ENCODE results near the gene LIN7A.
"Not testable (repeated sequence)": the region's sequence is repeated elsewhere in the genome, so short reads cannot be mapped to it uniquely, and the experiment has no call there.

Gene LIN7A

DNA sequence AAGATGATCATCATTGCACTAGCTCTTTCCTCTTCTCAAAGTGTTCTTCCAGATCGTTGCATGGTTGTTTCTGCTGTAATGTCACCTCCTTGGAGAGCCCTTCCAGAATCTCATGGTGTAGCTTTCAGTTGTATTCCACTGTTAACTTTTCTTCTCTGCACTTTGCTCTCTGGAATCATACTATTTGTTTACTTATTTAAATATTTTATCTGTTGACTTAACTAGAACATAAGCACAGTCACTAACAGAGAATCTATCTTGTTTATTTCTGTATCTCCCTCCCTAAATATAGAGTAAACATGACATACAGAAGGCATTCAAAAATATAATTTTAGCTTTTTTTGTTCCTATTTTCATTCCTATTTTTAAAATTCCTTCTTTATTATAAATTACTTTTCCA, 11.8 kb downstream of the LIN7A start:
- in situ Hi-C loops (cut with MboI; ENCODE audit: low pct_unique_long_range_greater_than_20kb, low sequenced_read_pairs): no loop called here
- DNase-seq: no peak

DNA sequence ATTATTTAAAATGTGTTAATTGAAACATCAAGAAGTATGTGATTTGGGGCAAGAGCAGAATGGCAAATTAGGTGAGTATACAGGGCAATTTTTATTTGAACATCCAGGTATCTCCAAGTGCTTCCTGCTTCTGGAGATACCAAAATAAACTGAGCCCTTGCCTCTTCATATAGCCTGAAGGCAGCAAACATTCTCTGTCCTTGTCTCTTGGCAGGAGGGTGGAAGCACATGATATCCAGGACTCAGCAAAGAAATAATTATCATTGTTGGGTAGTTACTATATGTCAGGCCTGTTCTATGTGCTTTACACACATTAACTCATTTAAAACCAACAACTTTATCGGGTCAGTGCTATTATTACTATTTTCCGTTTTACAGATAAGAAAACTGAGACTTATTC, 12.5 kb downstream of the LIN7A start:
- no peak for DNase-seq
- in situ Hi-C loops (cut with MboI; ENCODE audit: low pct_unique_long_range_greater_than_20kb, low sequenced_read_pairs): no loop called here

DNA sequence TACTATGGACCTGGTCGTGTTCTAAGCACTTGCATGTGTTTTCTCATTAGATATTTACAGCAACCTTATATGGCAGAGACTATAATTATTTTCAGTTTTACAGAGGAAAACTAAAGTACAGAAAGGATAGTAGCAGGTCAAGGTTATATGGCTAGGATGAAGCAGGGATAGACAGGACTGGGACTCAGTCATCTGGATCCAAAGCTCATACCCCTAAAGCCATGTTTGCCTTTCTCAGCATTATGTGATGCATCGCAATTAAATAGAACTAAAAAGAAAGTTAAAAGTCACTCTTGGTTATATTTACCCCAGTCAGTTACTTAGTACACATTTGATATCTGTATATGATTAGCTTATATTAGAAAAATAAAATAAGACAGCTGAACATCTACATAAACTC, 13.3 kb downstream of the LIN7A start:
- no peak for DNase-seq
- in situ Hi-C loops (cut with MboI; ENCODE audit: low pct_unique_long_range_greater_than_20kb, low sequenced_read_pairs): no loop called here

DNA sequence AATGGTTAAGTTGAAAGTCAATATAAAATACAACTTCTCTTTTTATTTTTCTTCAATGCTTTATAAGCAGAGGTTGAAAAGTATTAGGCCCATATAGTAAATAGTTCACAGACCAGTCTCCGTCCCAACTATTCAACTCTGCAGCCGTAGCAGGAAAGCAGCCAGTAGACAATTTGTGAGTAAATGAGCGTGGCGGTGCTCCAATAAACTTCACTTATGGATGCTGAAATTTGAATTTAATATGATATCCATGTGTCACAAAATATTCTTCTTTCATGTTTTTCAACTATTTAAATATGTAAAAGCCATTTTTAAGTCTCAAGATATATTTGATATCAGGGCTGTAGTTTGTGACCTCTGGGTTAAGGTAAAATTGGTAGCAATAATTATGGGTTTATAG, 17.7 kb downstream of the LIN7A start:
- no peak for DNase-seq
- in situ Hi-C loops (cut with MboI; ENCODE audit: low pct_unique_long_range_greater_than_20kb, low sequenced_read_pairs): no loop called here

DNA sequence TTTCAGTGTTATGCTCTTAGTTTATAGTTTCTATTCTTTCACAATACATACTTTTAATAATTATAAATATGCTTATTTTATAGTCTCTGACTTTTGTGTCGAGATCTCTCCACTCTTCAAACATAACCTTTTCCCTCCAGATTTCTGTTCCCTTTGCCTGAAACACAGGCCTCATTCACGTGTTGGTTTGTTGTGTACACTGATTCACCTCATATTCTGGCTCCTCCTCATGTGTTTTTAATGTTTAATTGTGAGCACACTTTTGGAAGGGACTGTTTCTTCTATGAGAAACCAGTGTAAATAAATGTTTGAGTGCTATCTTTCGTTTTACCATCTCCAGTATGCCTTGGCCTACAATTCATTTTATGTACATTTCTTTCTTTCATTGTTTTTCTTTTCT, 20.1 kb downstream of the LIN7A start:
- in situ Hi-C loops (cut with MboI; ENCODE audit: low pct_unique_long_range_greater_than_20kb, low sequenced_read_pairs): no loop called here
- no peak for DNase-seq

DNA sequence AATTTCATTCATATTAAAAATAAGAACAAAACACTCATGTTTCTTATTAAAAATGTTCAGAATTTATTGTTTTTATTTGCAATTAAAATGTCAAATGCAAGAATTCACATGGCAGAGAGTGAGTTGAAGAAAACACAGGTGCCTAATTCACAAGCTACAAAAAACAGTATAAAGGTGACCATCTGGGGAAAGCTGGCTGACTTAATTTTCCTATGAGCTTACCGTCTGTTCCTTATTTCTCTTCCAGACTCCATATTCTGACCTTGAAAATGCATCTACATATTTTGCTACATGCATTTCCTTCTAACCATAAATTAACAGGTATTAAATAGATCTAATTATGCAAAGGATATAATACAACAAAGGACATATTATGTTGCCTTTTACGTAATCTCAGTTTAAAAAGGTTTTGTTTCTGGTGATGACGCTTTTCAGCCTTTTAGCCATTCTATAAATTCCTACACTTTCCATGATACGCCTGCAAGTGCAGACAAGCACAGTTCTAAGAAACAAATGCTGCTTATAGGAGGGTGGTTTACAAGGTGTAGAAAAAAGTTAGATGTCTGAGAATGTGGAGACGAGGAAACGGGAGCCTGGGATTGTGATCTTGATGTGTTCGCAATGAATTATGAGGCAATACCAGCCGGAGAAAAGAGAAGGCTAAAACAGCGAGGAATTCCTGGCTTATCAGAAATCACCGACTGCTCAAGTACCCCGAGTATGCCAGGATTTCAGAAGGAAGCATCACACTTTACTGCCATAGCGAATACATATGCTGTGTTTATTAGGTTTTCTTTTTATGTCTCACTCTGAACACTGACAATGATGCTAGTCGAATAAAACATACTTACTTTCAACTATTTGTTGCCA, 24.6 kb downstream of the LIN7A start:
- in situ Hi-C loops (cut with MboI; ENCODE audit: low pct_unique_long_range_greater_than_20kb, low sequenced_read_pairs): no loop called here
- DNase-seq: no peak

DNA sequence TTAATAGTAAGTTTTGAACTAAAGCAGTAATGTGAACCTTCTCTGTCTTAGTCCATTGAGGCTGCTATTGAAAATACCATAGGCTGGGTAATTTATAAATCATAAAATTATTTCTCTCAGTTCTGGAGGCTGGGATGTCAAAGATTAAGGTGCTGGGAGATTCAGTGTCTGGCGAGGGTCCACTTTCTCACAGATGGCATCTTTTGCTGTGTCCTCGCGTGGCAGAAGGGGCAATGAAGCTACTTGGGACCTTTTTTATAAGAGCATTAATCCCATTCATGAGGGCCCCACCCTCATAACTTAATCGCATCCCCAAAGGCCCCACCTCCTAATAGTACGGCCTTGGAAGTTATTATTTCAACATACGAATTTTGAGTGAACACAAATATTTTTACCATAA, 28.4 kb downstream of the LIN7A start:
- DNase-seq: no peak
- in situ Hi-C loops (cut with MboI; ENCODE audit: low pct_unique_long_range_greater_than_20kb, low sequenced_read_pairs): no loop called here

DNA sequence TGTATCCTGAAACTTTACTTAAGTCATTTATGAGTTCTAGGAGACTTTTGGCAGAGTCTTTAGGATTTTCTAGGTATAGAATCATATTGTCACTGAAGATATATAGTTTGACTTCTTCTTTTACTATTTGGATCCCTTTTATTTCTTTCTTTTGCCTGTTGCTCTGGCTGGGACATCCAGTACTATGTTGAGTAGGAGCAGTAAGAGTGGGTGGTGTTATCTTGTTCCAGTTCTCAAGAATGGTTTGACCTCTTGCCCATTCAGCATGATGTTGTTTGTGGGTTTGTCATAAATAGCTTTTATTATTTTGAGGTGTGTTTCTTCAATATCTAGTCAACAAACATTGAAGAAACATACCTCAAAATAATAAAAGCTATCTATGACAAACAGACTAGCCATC, 35.0 kb downstream of the LIN7A start:
- no peak for DNase-seq
- in situ Hi-C loops (cut with MboI; ENCODE audit: low pct_unique_long_range_greater_than_20kb, low sequenced_read_pairs): no loop called here

DNA sequence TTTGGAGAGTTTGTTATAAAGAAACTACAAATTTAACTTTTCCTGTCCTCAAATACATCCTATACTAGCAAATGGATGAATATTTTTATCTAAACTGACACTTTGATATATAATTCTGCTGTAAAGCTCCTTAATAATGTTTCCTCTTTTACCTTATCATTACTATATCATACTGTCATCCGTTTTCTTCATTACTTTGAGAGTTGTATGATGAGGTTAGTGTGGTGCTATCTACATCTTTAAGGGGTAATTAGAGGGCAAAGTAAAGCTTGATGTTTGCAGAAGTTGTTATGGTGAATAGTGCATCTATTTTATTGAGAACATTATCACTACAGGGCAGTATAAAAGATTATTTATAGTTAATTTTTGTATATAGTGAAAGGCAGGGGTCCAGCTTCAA, 36.1 kb downstream of the LIN7A start:
- in situ Hi-C loops (cut with MboI; ENCODE audit: low pct_unique_long_range_greater_than_20kb, low sequenced_read_pairs): no loop called here
- DNase-seq: no peak

DNA sequence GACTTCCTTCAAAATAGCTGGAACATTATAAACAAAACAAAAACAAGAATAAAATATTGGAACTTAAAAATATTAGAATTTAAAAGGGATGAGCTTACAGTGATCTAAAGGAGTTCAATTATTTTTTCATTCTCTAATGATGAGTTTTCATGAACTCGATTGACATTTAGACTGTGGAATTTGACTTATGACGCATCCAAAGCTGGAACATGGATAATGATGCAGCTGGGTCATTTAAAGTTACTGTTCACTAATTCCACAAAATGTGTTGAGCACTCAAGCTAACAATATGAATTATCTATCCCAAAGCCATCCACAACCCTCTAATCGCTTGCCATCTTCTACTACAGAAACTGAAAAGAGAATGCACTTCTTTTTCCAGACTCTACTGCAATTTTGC, 42.5 kb downstream of the LIN7A start:
- in situ Hi-C loops (cut with MboI; ENCODE audit: low pct_unique_long_range_greater_than_20kb, low sequenced_read_pairs): no loop called here
- no peak for DNase-seq

DNA sequence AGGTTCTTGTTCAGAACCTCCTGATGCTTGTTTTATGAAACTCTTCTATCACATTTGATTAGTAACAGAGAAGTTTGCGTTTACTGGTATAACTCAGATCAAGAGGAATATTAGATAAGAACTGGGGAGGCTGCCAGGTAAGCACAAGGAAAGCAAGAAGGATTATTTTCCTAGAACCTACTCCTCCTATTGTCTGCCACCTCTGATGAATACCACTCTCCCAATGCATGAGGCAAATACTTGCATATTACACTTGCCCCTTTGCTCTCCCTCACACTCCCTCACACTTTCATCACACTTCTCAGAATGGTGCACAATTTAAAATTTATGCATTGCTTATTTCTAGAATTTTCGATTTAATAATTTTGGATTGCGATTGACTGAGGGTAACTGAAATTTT, 43.6 kb downstream of the LIN7A start:
- in situ Hi-C loops (cut with MboI; ENCODE audit: low pct_unique_long_range_greater_than_20kb, low sequenced_read_pairs): no loop called here
- no peak for DNase-seq

DNA sequence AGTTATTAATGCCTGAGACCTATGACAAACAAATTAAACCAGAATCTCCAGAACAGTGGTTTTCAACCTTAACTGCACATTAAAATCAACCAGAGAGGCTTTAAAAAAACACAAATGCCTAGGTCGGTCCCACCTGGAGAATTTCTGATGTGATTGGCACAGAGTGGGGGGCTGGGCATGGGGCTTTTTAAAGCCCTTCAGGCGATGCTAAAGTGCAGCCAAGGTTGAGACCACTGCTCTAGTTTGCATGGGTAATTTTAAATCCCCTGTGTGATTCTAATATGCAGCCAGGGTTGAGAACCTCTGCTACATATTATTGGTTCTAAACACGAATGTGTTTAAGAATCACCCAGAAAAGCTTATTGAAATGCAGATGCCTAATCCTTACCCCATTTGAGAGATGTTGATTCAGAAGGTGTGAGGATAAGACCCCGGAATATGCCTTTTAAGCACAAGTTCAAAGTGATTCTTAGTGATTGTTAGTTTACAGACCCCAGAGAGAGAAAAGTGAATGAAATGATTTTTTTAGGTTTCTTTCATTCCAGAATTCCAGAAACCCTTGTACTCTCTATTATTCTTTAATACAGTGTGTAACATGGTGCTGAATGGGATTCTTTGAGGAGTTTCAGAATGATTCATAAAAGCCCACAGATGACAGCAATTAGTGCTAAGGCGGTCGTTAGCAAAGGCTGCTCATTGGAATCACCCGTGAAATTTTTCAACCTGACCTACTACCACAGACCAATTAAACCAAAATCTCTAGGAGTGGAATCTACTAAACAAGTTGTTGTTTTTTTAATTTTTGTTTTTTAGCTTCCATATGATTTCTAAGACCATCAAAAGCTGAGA, 44.9 kb downstream of the LIN7A start:
- in situ Hi-C loops (cut with MboI; ENCODE audit: low pct_unique_long_range_greater_than_20kb, low sequenced_read_pairs): no loop called here
- no peak for DNase-seq

DNA sequence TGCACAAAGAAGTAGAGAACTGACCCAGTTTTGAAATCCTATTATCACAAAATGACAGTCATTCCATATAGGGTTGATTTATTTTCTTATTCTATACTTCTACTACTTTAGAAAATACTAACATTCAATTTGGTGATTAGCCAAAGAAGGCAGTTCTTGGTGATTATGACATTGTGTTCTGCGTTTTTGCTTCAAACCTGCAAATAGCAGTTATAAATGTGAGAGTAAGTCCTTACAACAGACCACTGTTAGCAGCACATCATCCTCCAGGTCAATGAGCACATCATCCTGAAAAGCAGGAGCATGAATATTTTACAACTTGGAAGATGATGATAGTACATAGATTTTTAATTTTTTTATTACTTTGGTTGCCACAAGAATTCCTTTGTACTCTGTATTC, 53.1 kb downstream of the LIN7A start:
- in situ Hi-C loops (cut with MboI; ENCODE audit: low pct_unique_long_range_greater_than_20kb, low sequenced_read_pairs): no loop called here
- no peak for DNase-seq

DNA sequence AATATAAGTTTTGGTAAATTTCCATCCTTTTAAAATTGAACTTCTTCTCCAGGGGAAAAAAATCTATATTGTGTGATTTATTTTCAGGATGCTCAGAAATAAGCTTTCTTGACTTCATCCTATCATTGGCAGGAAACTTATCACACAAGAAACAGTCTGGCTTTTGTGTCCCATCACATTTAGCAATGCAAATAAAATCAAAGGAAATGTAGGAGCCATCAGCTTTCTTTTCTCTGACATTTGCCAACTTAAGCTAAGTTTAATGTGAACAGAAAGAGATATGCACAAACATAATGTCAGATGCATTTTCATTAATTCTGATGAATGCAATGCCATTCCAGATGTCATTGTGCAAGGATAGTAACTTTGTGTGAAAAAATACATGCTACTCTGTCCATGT, 56.6 kb downstream of the LIN7A start:
- no peak for DNase-seq
- in situ Hi-C loops (cut with MboI; ENCODE audit: low pct_unique_long_range_greater_than_20kb, low sequenced_read_pairs): no loop called here

DNA sequence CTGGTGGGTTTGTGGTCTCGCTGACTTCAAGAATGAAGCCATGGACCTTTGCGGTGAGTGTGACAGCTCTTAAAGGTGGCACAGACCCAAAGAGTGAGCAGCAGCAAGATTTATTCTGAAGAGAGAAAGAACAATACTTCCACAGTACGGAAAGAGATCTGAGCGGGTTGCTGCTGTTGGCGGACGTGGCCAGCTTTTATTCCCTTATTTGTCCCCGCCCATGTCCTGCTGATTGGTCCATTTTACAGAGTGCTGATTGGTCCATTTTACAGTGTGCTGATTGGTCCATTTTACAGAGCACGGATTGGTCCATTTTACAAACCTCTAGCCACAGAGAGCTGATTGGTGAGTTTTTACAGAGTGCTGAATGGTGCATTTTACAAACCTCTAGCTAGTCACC, 59.3 kb downstream of the LIN7A start:
- DNase-seq; in situ Hi-C loops (cut with MboI; ENCODE audit: low pct_unique_long_range_greater_than_20kb, low sequenced_read_pairs): not testable (repeated sequence)

DNA sequence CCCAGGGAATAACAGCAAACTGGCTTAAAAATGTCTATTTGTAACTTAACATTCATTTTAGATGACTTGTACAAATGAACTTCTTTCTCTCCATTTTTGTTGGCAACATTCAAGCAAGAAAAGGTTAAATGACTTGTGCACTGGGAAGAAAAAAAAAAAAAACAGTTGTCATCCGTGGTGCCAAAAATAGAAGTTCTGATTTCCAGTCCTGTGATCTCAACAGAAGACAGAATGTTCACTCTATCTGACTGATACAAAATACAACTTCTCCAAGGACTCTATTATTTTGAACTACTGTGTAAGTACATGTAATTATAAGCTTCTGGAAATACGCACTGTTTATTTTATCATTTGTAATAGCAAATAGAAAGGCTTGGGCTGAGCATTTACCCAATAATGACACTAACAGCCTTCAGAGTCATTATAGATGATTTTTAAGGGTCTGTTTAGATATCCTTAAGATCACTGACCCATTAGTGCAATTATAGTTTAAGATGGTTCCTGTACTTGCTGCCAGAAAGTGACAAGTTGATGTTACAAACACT, 59.9 kb downstream of the LIN7A start:
- in situ Hi-C loops (cut with MboI; ENCODE audit: low pct_unique_long_range_greater_than_20kb, low sequenced_read_pairs): no loop called here
- no peak for DNase-seq

DNA sequence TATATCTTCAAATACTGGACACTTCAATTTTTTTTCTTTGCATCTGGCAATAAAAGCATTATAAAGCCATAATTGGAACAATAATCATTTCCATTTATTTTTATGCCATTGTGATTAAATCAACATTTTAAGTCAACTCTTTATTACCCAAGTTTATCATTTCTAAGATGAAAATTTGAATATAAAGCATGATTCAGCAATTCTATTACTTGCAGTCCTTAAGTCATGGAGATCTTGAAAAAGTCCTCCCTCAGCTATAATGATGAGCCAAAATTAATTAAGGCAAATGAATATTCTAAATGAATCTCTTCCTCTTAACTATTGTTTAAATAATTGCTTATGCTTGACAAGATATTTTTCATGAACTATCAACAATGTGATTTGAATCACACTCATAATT, 65.7 kb downstream of the LIN7A start:
- in situ Hi-C loops (cut with MboI; ENCODE audit: low pct_unique_long_range_greater_than_20kb, low sequenced_read_pairs): no loop called here
- no peak for DNase-seq

DNA sequence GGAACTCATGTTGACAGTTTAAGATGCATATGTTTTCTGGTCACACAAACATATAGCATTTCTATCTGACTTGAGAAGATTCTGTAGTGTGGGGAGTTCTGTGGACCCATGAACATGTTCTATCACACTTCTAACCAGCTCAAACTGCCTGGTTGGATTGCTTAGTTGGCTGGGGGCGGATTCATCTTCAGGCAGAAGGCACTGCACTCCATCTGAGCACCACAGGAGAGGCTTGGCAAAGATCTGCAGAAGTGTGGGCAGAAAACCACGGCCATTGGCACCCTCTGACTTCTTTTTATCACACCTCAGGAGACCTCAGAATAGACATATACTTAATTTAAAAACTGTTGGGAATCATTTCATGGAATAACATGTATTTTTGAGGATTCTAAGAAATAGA, 68.5 kb downstream of the LIN7A start:
- no peak for DNase-seq
- in situ Hi-C loops (cut with MboI; ENCODE audit: low pct_unique_long_range_greater_than_20kb, low sequenced_read_pairs): no loop called here

DNA sequence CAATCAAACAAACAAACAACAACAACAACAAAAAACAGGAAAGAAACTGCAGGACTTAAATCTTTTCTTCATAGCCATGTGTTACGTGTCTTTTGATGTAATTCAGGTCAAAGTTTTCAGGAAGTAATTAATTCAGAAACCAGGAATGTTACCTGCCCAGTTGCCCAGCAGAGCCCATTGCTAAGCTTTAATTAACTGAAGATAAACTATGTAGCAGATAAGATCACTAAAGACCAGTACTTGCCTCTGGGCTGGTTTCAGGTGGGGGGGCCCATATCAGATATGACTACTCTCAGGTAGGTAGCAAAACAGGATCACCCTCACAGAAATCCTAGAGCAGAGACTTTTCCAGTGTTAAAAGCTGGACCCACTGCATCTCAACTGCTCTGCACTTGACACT, 69.2 kb downstream of the LIN7A start:
- no peak for DNase-seq
- in situ Hi-C loops (cut with MboI; ENCODE audit: low pct_unique_long_range_greater_than_20kb, low sequenced_read_pairs): no loop called here

DNA sequence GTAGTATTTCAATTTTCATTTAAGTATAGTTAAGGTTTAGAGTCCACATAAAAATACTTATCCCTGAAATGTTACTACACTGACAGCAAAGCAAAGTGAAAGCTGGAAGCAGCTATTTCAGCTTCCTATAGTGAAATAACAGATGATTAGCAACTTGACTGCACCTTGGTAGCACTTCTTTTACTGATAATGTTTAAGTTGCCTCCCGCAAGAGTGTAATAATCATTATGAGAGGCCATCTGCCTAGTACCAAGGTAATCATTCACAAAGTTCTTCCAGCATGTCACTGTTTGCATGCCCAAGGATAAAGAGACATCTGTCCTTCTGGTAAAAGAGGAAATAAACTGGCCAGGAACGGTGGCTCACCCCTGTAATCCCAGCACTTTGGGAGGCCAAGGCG, 69.8 kb downstream of the LIN7A start:
- in situ Hi-C loops (cut with MboI; ENCODE audit: low pct_unique_long_range_greater_than_20kb, low sequenced_read_pairs): no loop called here
- no peak for DNase-seq

Data from KBM-7 (cell line).